GM12875 (cell line): ENCODE data around the gene MALL.

Experiments
- H3K4me3 ChIP-seq: one replicate; pipeline ENCODE4 v1.5.1; 2011; ENCODE audit warnings: low read depth, low read length, control low read depth
- CTCF ChIP-seq: IDR thresholded peaks from 2 replicates; pipeline ENCODE4 v1.5.1; 2011; ENCODE audit warnings: low read depth, mild to moderate bottlenecking, control low read depth, inconsistent platforms, low read length, moderate library complexity, borderline replicate concordance; ENCODE audit not compliant: insufficient read depth

MALL gene

GRCh38 chr2:110126086-110126773 is 10.6 kb upstream of the MALL start:
- TF ChIP-seq CTCF, result no peak
- H3K4me3 ChIP-seq, result no peak overlapping the region

GRCh38 chr2:110124939-110125691 is 9.5 kb upstream of the MALL start:
- no peak overlapping the region for H3K4me3 ChIP-seq
- no peak for TF ChIP-seq CTCF

GRCh38 chr2:110124038-110124825 is 8.6 kb upstream of the MALL start:
- no peak for TF ChIP-seq CTCF

GRCh38 chr2:110121592-110121991 is 6.0 kb upstream of the MALL start:
- no peak overlapping the region for H3K4me3 ChIP-seq
- no peak for TF ChIP-seq CTCF

More at GRCh38 chr2:110124038-110124825, 8.6 kb upstream of the MALL start:
- H3K4me3 ChIP-seq, result no peak overlapping the region

GRCh38 chr2:110121052-110121334 is 5.4 kb upstream of the MALL start:
- TF ChIP-seq CTCF, result no peak
- H3K4me3 ChIP-seq, result no peak overlapping the region

GRCh38 chr2:110120171-110121051 is 4.8 kb upstream of the MALL start:
- no peak overlapping the region for H3K4me3 ChIP-seq
- no peak for TF ChIP-seq CTCF
